Measurements from ENCODE around the gene FOXP1.

FOXP1 gene

DNA sequence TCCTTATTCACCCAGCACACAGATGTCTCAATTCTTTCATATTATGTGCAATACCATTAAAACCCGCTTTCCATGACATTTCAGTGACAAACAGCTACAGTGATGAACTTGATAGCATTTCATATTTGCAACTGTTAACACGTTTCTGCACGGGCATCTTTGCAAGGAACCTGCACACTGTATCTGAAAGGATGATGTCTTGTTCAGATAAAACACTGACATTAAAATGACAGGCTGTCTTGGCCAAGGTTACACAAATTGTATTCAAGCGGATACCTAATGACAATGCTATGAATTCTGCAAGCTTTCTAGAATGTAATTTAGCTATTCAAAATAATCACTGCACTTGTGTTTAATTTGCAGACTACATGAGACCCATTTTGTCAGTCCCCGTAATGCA, 529.2 kb downstream of the FOXP1 start:
- Histone ChIP-seq H3K36me3 (ENCODE audit: control insufficient read depth in 2 of 2, insufficient read depth in 2 of 2, low read length in 2 of 2) (peaks cover 18 to 19% of the 10 kb centered on the region in 2 donors), H3K4me3 (ENCODE audit: low read length in 2 of 2) (no peak overlapping the region), H3K27ac (ENCODE audit: low read depth in 2 of 2, low read length in 2 of 2) (no peak overlapping the region), H3K27me3 (ENCODE audit: control insufficient read depth in 2 of 2, insufficient read depth in 2 of 2, low read length in 2 of 2) (no peaks in the 10 kb centered on the region), H3K4me1 (ENCODE audit: control insufficient read depth in 2 of 2, insufficient read depth in 2 of 2, low read length in 2 of 2) (peaks cover 52 to 76% of the 10 kb centered on the region in 2 donors), H3K9ac (ENCODE audit: low read depth in 1 of 2, low read length in 2 of 2) (no peak overlapping the region), H3K9me3 (ENCODE audit: control insufficient read depth in 2 of 2, low read length in 2 of 2) (no peaks in the 10 kb centered on the region)

DNA sequence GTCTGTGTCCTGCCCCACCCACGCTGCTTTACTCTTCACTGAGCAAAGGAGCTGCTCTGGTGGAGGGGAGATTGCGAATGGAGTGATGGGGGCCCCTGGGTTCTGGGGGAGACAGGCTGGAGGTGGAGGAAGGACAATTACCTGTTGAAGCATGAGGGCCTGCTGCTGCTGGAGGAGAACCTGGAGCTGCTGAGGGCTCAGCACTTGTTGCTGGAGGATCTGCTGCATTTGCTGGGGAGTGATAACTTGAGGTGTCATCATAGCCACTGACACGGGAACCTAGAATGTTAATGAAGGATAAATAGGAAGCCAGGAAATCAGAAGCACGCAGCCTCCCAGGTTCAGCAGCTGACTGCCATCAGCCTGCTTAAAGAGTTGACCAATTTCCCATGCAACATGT, 530.0 kb downstream of the FOXP1 start:
- peak overlapping the region in 1 of 2 donors; percentile 35 for H3K27ac ChIP-seq (ENCODE audit: low read depth in 2 of 2, low read length in 2 of 2)
- H3K4me3 ChIP-seq (ENCODE audit: low read length in 2 of 2): no peak overlapping the region
- no peak overlapping the region for H3K9ac ChIP-seq (ENCODE audit: low read depth in 1 of 2, low read length in 2 of 2)
- no peaks in the 10 kb centered on the region for H3K9me3 ChIP-seq (ENCODE audit: control insufficient read depth in 2 of 2, low read length in 2 of 2)
- H3K4me1 ChIP-seq (ENCODE audit: control insufficient read depth in 2 of 2, insufficient read depth in 2 of 2, low read length in 2 of 2): peaks cover 56 to 75% of the 10 kb centered on the region in 2 donors
- no peaks in the 10 kb centered on the region for H3K27me3 ChIP-seq (ENCODE audit: control insufficient read depth in 2 of 2, insufficient read depth in 2 of 2, low read length in 2 of 2)
- peaks cover 18 to 19% of the 10 kb centered on the region in 2 donors for H3K36me3 ChIP-seq (ENCODE audit: control insufficient read depth in 2 of 2, insufficient read depth in 2 of 2, low read length in 2 of 2)

DNA sequence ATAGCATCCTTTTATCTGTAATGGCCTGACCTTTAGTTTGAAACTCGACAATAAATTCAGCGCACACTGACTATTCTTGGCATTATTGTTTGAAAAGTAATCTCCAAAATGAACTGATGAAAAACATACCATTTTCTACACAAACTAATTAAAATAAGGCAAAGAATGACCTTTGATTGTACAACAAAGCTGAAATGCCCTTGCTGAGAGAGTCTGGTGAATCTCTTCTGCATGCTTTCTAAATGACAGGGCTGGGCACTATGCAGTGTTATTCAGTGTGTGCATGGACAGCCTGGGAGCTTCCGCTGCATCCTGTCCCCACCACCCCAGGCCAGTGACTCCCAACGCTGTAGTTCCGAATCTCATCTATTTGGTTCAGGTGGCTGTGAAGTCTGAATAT, 530.8 kb downstream of the FOXP1 start:
- Histone ChIP-seq H3K9me3 (ENCODE audit: control insufficient read depth in 2 of 2, low read length in 2 of 2) (no peaks in the 10 kb centered on the region), H3K4me3 (ENCODE audit: low read length in 2 of 2) (no peak overlapping the region), H3K36me3 (ENCODE audit: control insufficient read depth in 2 of 2, insufficient read depth in 2 of 2, low read length in 2 of 2) (peaks cover 19% of the 10 kb centered on the region in 2 donors), H3K4me1 (ENCODE audit: control insufficient read depth in 2 of 2, insufficient read depth in 2 of 2, low read length in 2 of 2) (peaks cover 64 to 74% of the 10 kb centered on the region in 2 donors), H3K9ac (ENCODE audit: low read depth in 1 of 2, low read length in 2 of 2) (no peak overlapping the region), H3K27me3 (ENCODE audit: control insufficient read depth in 2 of 2, insufficient read depth in 2 of 2, low read length in 2 of 2) (no peaks in the 10 kb centered on the region), H3K27ac (ENCODE audit: low read depth in 2 of 2, low read length in 2 of 2) (peak overlapping the region; percentile 35 to 96)

DNA sequence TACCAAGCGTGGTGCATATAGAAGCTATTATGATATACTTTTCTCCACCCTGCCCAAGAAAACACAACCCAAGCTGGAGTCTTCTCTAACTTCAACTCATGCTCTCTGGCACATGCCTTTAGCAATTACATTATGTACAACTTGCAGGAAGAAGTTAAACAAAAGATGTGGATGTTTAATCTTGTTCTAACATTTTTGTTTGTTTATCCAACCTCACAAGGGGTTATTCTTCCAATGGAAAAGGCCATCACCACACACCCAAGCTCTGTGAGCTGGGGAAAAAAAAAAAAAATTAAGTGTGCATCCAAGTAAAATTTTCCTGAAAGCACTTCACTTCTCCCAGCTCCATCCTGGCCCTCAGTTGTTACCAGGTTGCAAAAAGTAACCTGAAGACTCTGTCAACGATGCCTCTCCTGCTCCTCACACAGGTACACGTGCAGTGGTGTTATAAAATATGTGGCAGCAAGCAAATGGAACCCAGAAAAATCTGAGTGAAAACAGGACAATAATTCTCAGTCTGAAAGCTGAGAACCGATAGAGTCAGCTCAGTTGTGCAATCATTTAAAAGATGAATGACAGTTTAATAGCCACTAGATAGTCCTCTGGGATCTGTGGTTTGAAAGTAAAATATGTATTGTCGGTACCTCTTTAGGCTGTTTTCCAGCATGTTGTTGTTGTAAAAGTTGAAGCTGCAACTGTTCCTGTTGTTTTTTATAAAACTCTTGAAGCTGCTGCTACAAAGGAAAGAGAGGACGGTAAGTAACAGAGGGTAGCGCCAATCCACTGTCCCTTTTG, 531.4 kb downstream of the FOXP1 start:
- H3K9me3 ChIP-seq (ENCODE audit: control insufficient read depth in 2 of 2, low read length in 2 of 2): no peaks in the 10 kb centered on the region
- peaks cover 70 to 77% of the 10 kb centered on the region in 2 donors for H3K4me1 ChIP-seq (ENCODE audit: control insufficient read depth in 2 of 2, insufficient read depth in 2 of 2, low read length in 2 of 2)
- H3K36me3 ChIP-seq (ENCODE audit: control insufficient read depth in 2 of 2, insufficient read depth in 2 of 2, low read length in 2 of 2): peaks cover 21 to 22% of the 10 kb centered on the region in 2 donors
- H3K4me3 ChIP-seq (ENCODE audit: low read length in 2 of 2): no peak overlapping the region
- H3K9ac ChIP-seq (ENCODE audit: low read depth in 1 of 2, low read length in 2 of 2): peak overlapping the region in 1 of 2 donors; percentile 1
- no peaks in the 10 kb centered on the region for H3K27me3 ChIP-seq (ENCODE audit: control insufficient read depth in 2 of 2, insufficient read depth in 2 of 2, low read length in 2 of 2)
- peak overlapping the region; percentile 92 to 96 for H3K27ac ChIP-seq (ENCODE audit: low read depth in 2 of 2, low read length in 2 of 2)

DNA sequence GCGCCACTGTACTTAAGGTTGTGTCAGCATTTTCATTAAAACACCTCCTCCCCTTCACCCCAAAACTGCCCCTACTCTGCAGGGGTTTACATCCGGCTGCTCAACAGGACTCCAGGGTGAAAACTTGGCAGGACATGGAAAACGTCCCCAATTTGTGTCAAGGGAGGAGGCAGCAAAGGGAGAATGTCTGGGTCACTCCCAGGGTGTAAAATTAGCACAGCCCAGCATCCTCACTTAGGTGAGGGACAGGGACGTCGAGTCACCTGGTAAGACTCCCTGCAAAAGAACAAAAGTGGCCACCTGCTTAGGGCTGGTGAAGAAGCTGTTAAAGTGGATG, 532.3 kb downstream of the FOXP1 start:
- Histone ChIP-seq H3K36me3 (ENCODE audit: control insufficient read depth in 2 of 2, insufficient read depth in 2 of 2, low read length in 2 of 2) (peaks cover 28% of the 10 kb centered on the region in 2 donors), H3K27me3 (ENCODE audit: control insufficient read depth in 2 of 2, insufficient read depth in 2 of 2, low read length in 2 of 2) (no peaks in the 10 kb centered on the region), H3K27ac (ENCODE audit: low read depth in 2 of 2, low read length in 2 of 2) (peak overlapping the region; percentile 92 to 96), H3K9ac (ENCODE audit: low read depth in 1 of 2, low read length in 2 of 2) (no peak overlapping the region), H3K4me3 (ENCODE audit: low read length in 2 of 2) (no peak overlapping the region), H3K4me1 (ENCODE audit: control insufficient read depth in 2 of 2, insufficient read depth in 2 of 2, low read length in 2 of 2) (peaks cover 74 to 78% of the 10 kb centered on the region in 2 donors), H3K9me3 (ENCODE audit: control insufficient read depth in 2 of 2, low read length in 2 of 2) (no peaks in the 10 kb centered on the region)

DNA sequence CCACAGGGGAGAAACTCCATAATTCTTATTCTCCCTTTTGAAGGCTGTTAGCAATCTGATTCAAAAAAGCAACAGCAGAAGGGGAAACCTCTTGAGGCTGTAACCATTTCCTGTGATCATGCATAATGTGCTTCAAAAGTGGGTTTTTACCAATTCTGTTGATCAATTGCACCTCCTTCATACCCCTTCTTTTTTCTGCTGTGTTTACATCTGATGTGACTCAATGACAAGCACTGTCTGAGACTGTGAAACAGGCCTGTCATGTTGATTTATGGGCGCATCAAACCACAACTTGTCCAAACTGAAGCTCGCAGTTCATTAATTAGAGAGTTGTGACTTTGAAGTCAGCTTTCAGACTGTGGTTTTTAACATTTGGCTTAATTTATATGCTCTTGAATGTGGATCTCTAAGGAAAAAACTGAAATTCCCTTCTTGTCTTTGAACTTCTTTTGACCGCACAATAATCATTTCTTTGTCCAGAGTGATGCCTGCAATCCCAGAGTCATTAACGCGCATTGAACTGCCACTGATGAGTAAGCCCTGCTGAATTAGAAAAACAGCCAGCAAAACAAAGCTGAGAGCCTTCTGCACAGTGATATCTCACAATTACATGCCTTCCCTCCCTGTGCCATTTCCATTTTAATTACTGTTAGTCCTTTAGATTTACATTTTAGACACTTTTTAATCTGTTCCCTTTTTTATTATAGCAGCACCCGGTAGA, 532.8 kb downstream of the FOXP1 start:
- H3K27me3 ChIP-seq (ENCODE audit: control insufficient read depth in 2 of 2, insufficient read depth in 2 of 2, low read length in 2 of 2): no peaks in the 10 kb centered on the region
- peak overlapping the region; percentile 92 to 96 for H3K27ac ChIP-seq (ENCODE audit: low read depth in 2 of 2, low read length in 2 of 2)
- H3K4me3 ChIP-seq (ENCODE audit: low read length in 2 of 2): no peak overlapping the region
- H3K36me3 ChIP-seq (ENCODE audit: control insufficient read depth in 2 of 2, insufficient read depth in 2 of 2, low read length in 2 of 2): peaks cover 31 to 34% of the 10 kb centered on the region in 2 donors
- no peaks in the 10 kb centered on the region for H3K9me3 ChIP-seq (ENCODE audit: control insufficient read depth in 2 of 2, low read length in 2 of 2)
- H3K4me1 ChIP-seq (ENCODE audit: control insufficient read depth in 2 of 2, insufficient read depth in 2 of 2, low read length in 2 of 2): peaks cover 77% of the 10 kb centered on the region in 2 donors
- peak overlapping the region in 1 of 2 donors; percentile 41 for H3K9ac ChIP-seq (ENCODE audit: low read depth in 1 of 2, low read length in 2 of 2)

DNA sequence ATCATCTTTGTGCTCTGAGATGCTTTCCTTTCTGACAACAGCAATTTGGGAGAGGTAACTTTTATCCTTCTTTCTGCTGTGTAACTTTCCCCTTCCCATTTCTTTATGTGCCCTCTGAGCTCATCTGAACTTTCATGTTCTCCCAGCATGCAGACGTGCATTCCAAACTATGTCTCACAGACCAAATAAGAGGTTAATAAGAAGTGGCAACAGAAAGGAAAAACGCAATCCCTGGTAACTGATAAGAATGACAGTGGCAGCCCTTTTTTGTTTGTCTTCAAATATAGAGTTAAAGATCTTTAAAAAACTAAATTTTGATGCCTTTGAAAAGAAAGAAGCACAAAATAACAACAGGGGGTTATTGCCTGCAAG, 533.4 kb downstream of the FOXP1 start:
- Histone ChIP-seq H3K9me3 (ENCODE audit: control insufficient read depth in 2 of 2, low read length in 2 of 2) (no peaks in the 10 kb centered on the region), H3K4me1 (ENCODE audit: control insufficient read depth in 2 of 2, insufficient read depth in 2 of 2, low read length in 2 of 2) (peaks cover 79 to 82% of the 10 kb centered on the region in 2 donors), H3K36me3 (ENCODE audit: control insufficient read depth in 2 of 2, insufficient read depth in 2 of 2, low read length in 2 of 2) (peaks cover 35 to 37% of the 10 kb centered on the region in 2 donors), H3K9ac (ENCODE audit: low read depth in 1 of 2, low read length in 2 of 2) (peak overlapping the region in 1 of 2 donors; percentile 41), H3K27ac (ENCODE audit: low read depth in 2 of 2, low read length in 2 of 2) (peak overlapping the region; percentile 92 to 96), H3K27me3 (ENCODE audit: control insufficient read depth in 2 of 2, insufficient read depth in 2 of 2, low read length in 2 of 2) (no peaks in the 10 kb centered on the region), H3K4me3 (ENCODE audit: low read length in 2 of 2) (no peak overlapping the region)

DNA sequence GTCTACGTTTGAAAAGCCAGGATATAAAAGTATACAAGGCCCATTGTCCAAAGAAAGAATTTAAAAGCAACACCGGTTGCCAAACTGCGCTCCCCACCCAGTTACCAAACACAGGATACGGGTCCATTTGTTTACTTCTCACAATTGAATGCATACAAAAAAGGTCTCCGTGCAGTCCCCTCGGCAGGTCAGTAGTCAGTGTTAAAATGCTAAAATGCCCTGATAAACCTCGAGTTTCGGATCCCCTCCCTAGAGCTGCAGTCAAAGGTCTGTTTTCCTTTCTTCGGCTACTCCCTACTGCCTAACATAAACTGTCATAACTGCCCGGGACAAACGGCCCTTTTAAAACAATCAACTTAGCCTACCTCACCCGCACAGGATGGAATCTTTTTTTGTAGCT, 534.6 kb downstream of the FOXP1 start:
- no peak overlapping the region for H3K9ac ChIP-seq (ENCODE audit: low read depth in 1 of 2, low read length in 2 of 2)
- peak overlapping the region; percentile 31 to 45 for H3K4me3 ChIP-seq (ENCODE audit: low read length in 2 of 2)
- H3K27me3 ChIP-seq (ENCODE audit: control insufficient read depth in 2 of 2, insufficient read depth in 2 of 2, low read length in 2 of 2): no peaks in the 10 kb centered on the region
- peak overlapping the region; percentile 92 to 96 for H3K27ac ChIP-seq (ENCODE audit: low read depth in 2 of 2, low read length in 2 of 2)
- H3K36me3 ChIP-seq (ENCODE audit: control insufficient read depth in 2 of 2, insufficient read depth in 2 of 2, low read length in 2 of 2): peaks cover 41% of the 10 kb centered on the region in 2 donors
- H3K4me1 ChIP-seq (ENCODE audit: control insufficient read depth in 2 of 2, insufficient read depth in 2 of 2, low read length in 2 of 2): peaks cover 80 to 83% of the 10 kb centered on the region in 2 donors
- no peaks in the 10 kb centered on the region for H3K9me3 ChIP-seq (ENCODE audit: control insufficient read depth in 2 of 2, low read length in 2 of 2)

DNA sequence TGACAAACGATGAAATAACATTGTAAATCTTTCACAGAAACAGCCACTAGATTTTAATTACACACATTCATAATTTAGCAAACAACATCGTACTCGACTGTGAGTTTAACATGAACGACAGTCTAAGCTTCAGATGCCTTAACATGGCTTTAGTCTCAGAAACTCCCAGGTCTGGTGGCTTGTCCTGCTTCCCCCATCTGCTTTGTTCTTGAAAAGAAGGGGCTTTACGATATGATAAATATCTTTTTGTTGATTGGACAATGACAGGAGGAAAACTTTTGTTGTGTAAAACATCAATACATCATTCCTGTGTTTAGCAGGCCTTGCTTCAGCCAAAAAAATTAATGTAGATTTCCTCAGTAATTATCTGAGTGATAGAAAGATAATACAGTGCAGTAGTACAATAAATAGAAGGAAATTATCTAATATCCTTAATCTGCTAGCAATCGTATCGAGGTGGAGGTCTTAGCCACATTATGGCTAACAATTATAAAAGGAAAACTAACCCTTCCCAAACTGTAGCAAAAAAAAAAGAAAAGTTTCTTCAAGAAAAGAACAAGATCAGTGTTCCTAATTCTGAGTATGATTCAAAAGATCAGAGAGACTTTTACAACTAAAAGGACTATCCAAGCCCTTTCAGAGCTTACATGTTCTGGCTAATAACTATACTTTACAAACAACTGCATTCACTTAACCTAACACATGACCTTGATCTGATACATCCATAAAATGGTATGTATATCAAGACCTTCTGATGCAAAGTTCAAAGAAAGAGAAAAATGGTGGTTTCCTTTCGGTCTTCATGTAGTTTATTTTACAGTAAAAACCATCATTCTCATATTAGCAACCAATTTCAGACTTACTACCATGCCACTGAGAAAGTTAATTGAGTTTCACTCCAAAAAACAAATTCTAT, 535.7 kb downstream of the FOXP1 start:
- Histone ChIP-seq H3K27ac (ENCODE audit: low read depth in 2 of 2, low read length in 2 of 2) (peak overlapping the region; percentile 92 to 96), H3K4me3 (ENCODE audit: low read length in 2 of 2) (peak overlapping the region in 1 of 2 donors; percentile 34), H3K36me3 (ENCODE audit: control insufficient read depth in 2 of 2, insufficient read depth in 2 of 2, low read length in 2 of 2) (peaks cover 46 to 47% of the 10 kb centered on the region in 2 donors), H3K4me1 (ENCODE audit: control insufficient read depth in 2 of 2, insufficient read depth in 2 of 2, low read length in 2 of 2) (peaks cover 72 to 77% of the 10 kb centered on the region in 2 donors), H3K27me3 (ENCODE audit: control insufficient read depth in 2 of 2, insufficient read depth in 2 of 2, low read length in 2 of 2) (no peaks in the 10 kb centered on the region), H3K9me3 (ENCODE audit: control insufficient read depth in 2 of 2, low read length in 2 of 2) (no peaks in the 10 kb centered on the region), H3K9ac (ENCODE audit: low read depth in 1 of 2, low read length in 2 of 2) (peak overlapping the region; percentile 16 to 44)

Measured in mucosa of rectum (tissue), 2 donors.